ENCODE data around the gene HNRNPC.
"Not testable (repeated sequence)": the region's sequence is repeated elsewhere in the genome, so short reads cannot be mapped to it uniquely, and the experiment has no call there.

DNA sequence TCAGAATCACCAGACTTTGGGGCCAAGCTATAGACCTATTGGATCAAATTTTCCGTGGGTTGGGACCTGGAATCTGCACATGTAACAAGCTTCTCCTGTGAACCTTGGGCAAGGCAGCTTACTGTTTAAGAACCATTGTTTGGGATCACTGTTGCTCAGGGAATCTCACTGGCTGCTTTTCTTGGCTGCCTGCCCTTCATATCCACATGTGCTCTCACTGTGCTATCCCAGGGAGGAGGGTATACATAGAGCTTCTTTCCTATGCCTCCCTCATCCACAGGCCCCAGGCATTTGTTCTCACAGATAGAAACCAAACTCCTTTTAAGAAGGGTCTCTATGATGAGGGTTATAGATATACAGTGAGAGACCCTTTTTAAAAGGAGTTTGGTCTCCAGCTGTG, 103.6 kb downstream of the HNRNPC start:
- TF ChIP-seq, protein P1, sequence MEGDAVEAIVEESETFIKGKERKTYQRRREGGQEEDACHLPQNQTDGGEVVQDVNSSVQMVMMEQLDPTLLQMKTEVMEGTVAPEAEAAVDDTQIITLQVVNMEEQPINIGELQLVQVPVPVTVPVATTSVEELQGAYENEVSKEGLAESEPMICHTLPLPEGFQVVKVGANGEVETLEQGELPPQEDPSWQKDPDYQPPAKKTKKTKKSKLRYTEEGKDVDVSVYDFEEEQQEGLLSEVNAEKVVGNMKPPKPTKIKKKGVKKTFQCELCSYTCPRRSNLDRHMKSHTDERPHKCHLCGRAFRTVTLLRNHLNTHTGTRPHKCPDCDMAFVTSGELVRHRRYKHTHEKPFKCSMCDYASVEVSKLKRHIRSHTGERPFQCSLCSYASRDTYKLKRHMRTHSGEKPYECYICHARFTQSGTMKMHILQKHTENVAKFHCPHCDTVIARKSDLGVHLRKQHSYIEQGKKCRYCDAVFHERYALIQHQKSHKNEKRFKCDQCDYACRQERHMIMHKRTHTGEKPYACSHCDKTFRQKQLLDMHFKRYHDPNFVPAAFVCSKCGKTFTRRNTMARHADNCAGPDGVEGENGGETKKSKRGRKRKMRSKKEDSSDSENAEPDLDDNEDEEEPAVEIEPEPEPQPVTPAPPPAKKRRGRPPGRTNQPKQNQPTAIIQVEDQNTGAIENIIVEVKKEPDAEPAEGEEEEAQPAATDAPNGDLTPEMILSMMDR (conservative IDR thresholded peaks at IDR 0.05): not testable (repeated sequence)
- not testable (repeated sequence) for TF ChIP-seq ZFX (IDR thresholded peaks at IDR 0.05)
